ENCODE data around the gene RAB25. TPM values are rescaled to one million over a fixed set of nuclear protein-coding genes. Genes with fewer than 3 reads are reported as not detected.
A peak's percentile ranks its signal among the peaks of the same experiment; 100 is the strongest.

Gene RAB25
- polyA plus RNA-seq, 1 donor from 2014 or later, result 1.3 TPM

DNA sequence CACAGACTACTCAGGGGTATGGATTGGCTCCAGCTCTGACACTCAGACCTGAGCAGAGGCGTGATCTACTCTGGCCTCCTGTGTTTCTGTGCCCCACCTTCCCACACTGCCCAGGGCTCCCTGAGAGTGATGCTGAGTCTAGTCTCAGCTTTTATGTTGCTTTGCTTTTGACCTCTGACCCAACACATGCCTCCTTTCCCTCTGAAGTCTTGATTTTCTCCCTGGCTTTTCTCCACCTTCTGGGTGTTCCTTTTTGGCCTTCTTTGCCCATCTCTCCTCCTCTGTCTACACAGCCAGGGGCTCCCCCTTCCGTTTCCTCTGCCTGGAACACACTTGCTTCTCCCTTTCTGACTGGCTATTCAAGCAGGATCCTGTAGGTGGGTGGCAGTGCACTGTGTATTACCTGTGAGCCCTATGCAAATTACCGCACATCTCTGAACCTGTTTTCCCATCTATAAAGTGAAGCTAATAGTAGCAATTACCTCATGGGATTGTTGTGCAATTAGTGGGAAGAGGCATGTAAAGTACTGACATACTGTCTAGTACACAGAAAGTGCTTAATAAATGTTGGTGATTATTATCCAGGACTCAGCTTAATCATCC, 35.0 kb downstream of the RAB25 start:
- no peaks in the 10 kb centered on the region for H3K27me3 ChIP-seq (ENCODE audit: insufficient read depth, low read depth, low read length)
- H3K79me2 ChIP-seq (replicated peaks; ENCODE audit: insufficient read depth, low read length), result peaks cover 80% of the 10 kb centered on the region
- TF ChIP-seq EP300 (conservative IDR thresholded peaks at IDR 0.05; ENCODE audit: poor library complexity, severe bottlenecking) (no peak), CTCF (IDR thresholded peaks at IDR 0.05; ENCODE audit: poor library complexity, severe bottlenecking) (no peak), REST (IDR thresholded peaks at IDR 0.05; ENCODE audit: borderline replicate concordance) (no peak), RAD21 (conservative IDR thresholded peaks at IDR 0.05) (no peak), MXI1 (conservative IDR thresholded peaks at IDR 0.05; ENCODE audit: poor library complexity, severe bottlenecking) (no peak), SMC3 (conservative IDR thresholded peaks at IDR 0.05; ENCODE audit: poor library complexity) (no peak)
- no peaks in the 10 kb centered on the region for H3K9me2 ChIP-seq (ENCODE audit: insufficient read depth, low read length)
- H3K4me3 ChIP-seq (ENCODE audit: low read length), result no peak overlapping the region
- no peaks in the 10 kb centered on the region for H3K9me3 ChIP-seq (ENCODE audit: low read length)
- H3K36me3 ChIP-seq (ENCODE audit: insufficient read depth, low read length), result peaks cover 6% of the 10 kb centered on the region
- H3F3A ChIP-seq (ENCODE audit: insufficient read depth, low read length, poor library complexity, severe bottlenecking), result no peaks in the 10 kb centered on the region
- no peak overlapping the region for H3K4me2 ChIP-seq (ENCODE audit: low read length)
- no peak overlapping the region for H3K27ac ChIP-seq (ENCODE audit: low read length)
- H2AFZ ChIP-seq (ENCODE audit: low read depth, low read length), result no peak overlapping the region
- H3K9ac ChIP-seq (ENCODE audit: low read length), result no peak overlapping the region
- peaks cover 11% of the 10 kb centered on the region for H4K20me1 ChIP-seq (ENCODE audit: insufficient read depth)

- Histone ChIP-seq H3K79me2 (replicated peaks; ENCODE audit: insufficient read depth, low read length) (peaks cover 73% of the 10 kb centered on the region), H3K36me3 (ENCODE audit: insufficient read depth, low read length) (peaks cover 6% of the 10 kb centered on the region), H3K9me2 (ENCODE audit: insufficient read depth, low read length) (no peaks in the 10 kb centered on the region), H4K20me1 (ENCODE audit: insufficient read depth) (peaks cover 11% of the 10 kb centered on the region), H3K27ac (ENCODE audit: low read length) (no peak overlapping the region), H3K9me3 (ENCODE audit: low read length) (no peaks in the 10 kb centered on the region), H3K9ac (ENCODE audit: low read length) (no peak overlapping the region), H3K27me3 (ENCODE audit: insufficient read depth, low read depth, low read length) (no peaks in the 10 kb centered on the region), H3F3A (ENCODE audit: insufficient read depth, low read length, poor library complexity, severe bottlenecking) (no peaks in the 10 kb centered on the region), H2AFZ (ENCODE audit: low read depth, low read length) (no peak overlapping the region), H3K4me3 (ENCODE audit: low read length) (no peak overlapping the region), H3K4me2 (ENCODE audit: low read length) (no peak overlapping the region)
- no peak for TF ChIP-seq EZH2 (IDR thresholded peaks at IDR 0.05; ENCODE audit: borderline replicate concordance, insufficient read depth, low read length, poor library complexity, severe bottlenecking)
- TF ChIP-seq MXI1 (conservative IDR thresholded peaks at IDR 0.05; ENCODE audit: poor library complexity, severe bottlenecking), result no peak
- TF ChIP-seq SMC3 (conservative IDR thresholded peaks at IDR 0.05; ENCODE audit: poor library complexity), result peak; percentile 79
- no peak for TF ChIP-seq TAF1 (IDR thresholded peaks at IDR 0.05; ENCODE audit: low read depth)
- no peak for TF ChIP-seq POLR2AphosphoS5 (IDR thresholded peaks at IDR 0.05)
- TF ChIP-seq CTCF (IDR thresholded peaks at IDR 0.05; ENCODE audit: poor library complexity, severe bottlenecking), result peak; percentile 82
- TF ChIP-seq RAD21 (conservative IDR thresholded peaks at IDR 0.05), result peak; percentile 70
- no peak for TF ChIP-seq EP300 (conservative IDR thresholded peaks at IDR 0.05; ENCODE audit: poor library complexity, severe bottlenecking)
Observed at GRCh38 chr1:156096640-156097391, 35.9 kb downstream of the RAB25 start.
